ENCODE measurements around the gene PCDHA7.
"Not testable (repeated sequence)": the region's sequence is repeated elsewhere in the genome, so short reads cannot be mapped to it uniquely, and the experiment has no call there.

DNA sequence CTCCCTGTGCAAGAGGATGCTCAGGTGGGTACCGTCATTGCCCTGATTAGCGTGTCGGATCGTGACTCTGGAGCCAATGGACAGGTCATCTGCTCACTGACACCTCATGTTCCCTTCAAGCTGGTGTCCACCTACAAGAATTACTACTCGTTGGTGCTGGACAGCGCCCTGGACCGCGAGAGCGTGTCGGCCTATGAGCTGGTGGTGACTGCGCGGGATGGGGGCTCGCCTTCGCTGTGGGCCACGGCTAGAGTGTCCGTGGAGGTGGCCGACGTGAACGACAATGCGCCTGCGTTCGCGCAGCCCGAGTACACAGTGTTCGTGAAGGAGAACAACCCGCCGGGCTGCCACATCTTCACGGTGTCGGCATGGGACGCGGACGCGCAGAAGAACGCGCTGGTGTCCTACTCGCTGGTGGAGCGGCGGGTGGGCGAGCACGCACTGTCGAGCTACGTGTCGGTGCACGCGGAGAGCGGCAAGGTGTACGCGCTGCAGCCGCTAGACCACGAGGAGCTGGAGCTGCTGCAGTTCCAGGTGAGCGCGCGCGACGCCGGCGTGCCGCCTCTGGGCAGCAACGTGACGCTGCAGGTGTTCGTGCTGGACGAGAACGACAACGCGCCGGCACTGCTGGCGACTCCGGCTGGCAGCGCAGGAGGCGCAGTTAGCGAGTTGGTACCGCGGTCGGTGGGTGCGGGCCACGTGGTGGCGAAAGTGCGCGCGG lies 42.6 kb downstream of the PCDHA7 start:
- TF ChIP-seq, protein P1, sequence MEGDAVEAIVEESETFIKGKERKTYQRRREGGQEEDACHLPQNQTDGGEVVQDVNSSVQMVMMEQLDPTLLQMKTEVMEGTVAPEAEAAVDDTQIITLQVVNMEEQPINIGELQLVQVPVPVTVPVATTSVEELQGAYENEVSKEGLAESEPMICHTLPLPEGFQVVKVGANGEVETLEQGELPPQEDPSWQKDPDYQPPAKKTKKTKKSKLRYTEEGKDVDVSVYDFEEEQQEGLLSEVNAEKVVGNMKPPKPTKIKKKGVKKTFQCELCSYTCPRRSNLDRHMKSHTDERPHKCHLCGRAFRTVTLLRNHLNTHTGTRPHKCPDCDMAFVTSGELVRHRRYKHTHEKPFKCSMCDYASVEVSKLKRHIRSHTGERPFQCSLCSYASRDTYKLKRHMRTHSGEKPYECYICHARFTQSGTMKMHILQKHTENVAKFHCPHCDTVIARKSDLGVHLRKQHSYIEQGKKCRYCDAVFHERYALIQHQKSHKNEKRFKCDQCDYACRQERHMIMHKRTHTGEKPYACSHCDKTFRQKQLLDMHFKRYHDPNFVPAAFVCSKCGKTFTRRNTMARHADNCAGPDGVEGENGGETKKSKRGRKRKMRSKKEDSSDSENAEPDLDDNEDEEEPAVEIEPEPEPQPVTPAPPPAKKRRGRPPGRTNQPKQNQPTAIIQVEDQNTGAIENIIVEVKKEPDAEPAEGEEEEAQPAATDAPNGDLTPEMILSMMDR (IDR thresholded peaks at IDR 0.05), result not testable (repeated sequence)
- TF ChIP-seq, protein P2, sequence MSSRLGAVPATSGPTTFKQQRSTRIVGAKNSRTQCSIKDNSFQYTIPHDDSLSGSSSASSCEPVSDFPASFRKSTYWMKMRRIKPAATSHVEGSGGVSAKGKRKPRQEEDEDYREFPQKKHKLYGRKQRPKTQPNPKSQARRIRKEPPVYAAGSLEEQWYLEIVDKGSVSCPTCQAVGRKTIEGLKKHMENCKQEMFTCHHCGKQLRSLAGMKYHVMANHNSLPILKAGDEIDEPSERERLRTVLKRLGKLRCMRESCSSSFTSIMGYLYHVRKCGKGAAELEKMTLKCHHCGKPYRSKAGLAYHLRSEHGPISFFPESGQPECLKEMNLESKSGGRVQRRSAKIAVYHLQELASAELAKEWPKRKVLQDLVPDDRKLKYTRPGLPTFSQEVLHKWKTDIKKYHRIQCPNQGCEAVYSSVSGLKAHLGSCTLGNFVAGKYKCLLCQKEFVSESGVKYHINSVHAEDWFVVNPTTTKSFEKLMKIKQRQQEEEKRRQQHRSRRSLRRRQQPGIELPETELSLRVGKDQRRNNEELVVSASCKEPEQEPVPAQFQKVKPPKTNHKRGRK (CRISPR knock-in tag; IDR thresholded peaks at IDR 0.05; ENCODE audit: borderline replicate concordance), result not testable (repeated sequence)
- TF ChIP-seq, protein P3, sequence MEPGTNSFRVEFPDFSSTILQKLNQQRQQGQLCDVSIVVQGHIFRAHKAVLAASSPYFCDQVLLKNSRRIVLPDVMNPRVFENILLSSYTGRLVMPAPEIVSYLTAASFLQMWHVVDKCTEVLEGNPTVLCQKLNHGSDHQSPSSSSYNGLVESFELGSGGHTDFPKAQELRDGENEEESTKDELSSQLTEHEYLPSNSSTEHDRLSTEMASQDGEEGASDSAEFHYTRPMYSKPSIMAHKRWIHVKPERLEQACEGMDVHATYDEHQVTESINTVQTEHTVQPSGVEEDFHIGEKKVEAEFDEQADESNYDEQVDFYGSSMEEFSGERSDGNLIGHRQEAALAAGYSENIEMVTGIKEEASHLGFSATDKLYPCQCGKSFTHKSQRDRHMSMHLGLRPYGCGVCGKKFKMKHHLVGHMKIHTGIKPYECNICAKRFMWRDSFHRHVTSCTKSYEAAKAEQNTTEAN (CRISPR knock-in tag; IDR thresholded peaks at IDR 0.05), result not testable (repeated sequence)
- TF ChIP-seq, protein P4, sequence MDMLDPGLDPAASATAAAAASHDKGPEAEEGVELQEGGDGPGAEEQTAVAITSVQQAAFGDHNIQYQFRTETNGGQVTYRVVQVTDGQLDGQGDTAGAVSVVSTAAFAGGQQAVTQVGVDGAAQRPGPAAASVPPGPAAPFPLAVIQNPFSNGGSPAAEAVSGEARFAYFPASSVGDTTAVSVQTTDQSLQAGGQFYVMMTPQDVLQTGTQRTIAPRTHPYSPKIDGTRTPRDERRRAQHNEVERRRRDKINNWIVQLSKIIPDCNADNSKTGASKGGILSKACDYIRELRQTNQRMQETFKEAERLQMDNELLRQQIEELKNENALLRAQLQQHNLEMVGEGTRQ (CRISPR knock-in tag; IDR thresholded peaks at IDR 0.05), result not testable (repeated sequence)

All from WTC11 (cell line).